AG04450 (cell line): ENCODE data around the gene CEP72. TPM values are rescaled to one million over a fixed set of nuclear protein-coding genes. Genes with fewer than 3 reads are reported as not detected.
A peak's percentile ranks its signal among the peaks of the same experiment; 100 is the strongest.

Experiments
- CTCF ChIA-PET: fragments of 300-600, 350-600 bp; formaldehyde crosslinking; extraction: SDS; loops from one replicate; lab custom pipeline; 2022; ENCODE audit warnings: antibody characterized with exemption, inconsistent platforms; lab: Charles Lee
- POLR2A ChIA-PET: fragments of 350-600 bp; formaldehyde crosslinking; extraction: SDS; loops from one replicate; lab custom pipeline; 2021; ENCODE audit warnings: antibody characterized with exemption, inconsistent platforms; lab: Yijun Ruan, JAX
- DNase-seq: peaks from one replicate; pipeline ENCODE4 v3.0.0-alpha.2; 2011; ENCODE audit warnings: low read depth, low spot score
- H3K27ac ChIP-seq: one replicate; pipeline ENCODE4 v1.5.1; 2012; ENCODE audit warnings: low read depth, low read length, control low read depth
- H3K27me3 ChIP-seq: one replicate; pipeline ENCODE4 v1.6.0; 2012; ENCODE audit warnings: low read length; ENCODE audit not compliant: control insufficient read depth, insufficient read depth
- H3K4me3 ChIP-seq: 2 replicates; pipeline ENCODE4 v1.5.1; 2011; ENCODE audit warnings: mild to moderate bottlenecking, low read depth, low read length, control low read depth
- H3K9me3 ChIP-seq: 2 replicates; pipeline ENCODE4 v1.5.1; 2012; ENCODE audit warnings: low read length; ENCODE audit not compliant: control insufficient read depth, insufficient read depth
- CTCF ChIP-seq: IDR thresholded peaks from 2 replicates; pipeline ENCODE4 v1.5.1; 2011; ENCODE audit warnings: low read depth, low read length, control low read depth, inconsistent platforms
- polyA plus RNA-seq: library from polyadenylated mRNA; depleted of rRNA; stranded (reverse); fragments of >200 nt; gene quantifications from 2 replicates; pipeline ENCODE4 v1.2.3, GENCODE V29; 2011

Gene CEP72
- polyA plus RNA-seq, 1 experiment: 0.66 TPM

GRCh38 chr5:652773-653350, 40.7 kb downstream of the CEP72 start:
- Histone ChIP-seq H3K4me3 (no peak overlapping the region), H3K27ac (no peak overlapping the region), H3K9me3 (peaks cover 9% of the 10 kb centered on the region), H3K27me3 (no peaks in the 10 kb centered on the region)
- ChIA-PET POLR2A (no interaction called here), CTCF (interaction anchor here (1.1 kb wide), 1 partner anchor 18 kb away, joined by 3 read pairs; no protein-coding TSS in a partner anchor)
- no peak for TF ChIP-seq CTCF
- DNase-seq: no peak

DNA sequence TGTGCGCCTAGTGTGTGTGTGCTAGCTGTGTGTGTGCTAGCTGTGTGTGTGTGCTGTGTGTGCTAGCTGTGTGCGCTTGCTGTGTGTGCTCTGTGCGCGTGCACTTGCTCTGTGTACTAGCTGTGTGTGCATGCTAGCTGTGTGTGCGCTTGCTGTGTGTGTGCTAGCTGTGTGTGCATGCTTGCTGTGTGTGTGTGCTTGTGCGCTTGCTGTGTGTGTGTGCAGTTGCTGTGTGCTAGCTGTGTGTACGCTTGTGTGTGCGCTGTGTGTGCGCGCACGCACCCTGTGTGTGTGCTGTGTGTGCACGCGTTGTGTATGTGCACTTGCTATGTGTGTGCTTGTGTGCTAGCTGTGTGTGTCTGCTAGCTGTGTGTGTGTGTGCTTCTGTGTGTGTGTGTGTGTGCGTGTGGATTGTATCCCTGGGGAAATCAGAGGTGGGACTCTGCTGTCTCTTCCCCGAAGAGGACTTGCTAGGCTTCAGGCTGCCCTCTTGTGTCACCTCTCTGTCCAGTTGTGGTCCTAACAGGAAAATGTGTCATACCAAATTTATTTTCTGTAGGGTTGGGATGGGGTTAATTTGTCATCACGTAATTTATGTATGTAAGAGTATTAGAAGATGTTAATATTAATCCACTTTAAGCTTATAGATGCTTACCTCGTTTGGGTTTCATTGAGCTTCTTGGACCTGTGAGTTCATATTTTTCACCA, 42.1 kb downstream of the CEP72 start:
- H3K27me3 ChIP-seq: no peaks in the 10 kb centered on the region
- no peak overlapping the region for H3K4me3 ChIP-seq
- CTCF ChIA-PET: interaction anchor here (1.0 to 3.9 kb wide), 2 partner anchors 18 to 249 kb away, joined by 3 to 15 read pairs; no protein-coding TSS in a partner anchor
- TF ChIP-seq CTCF: no peak
- POLR2A ChIA-PET: no interaction called here
- DNase-seq: no peak
- H3K27ac ChIP-seq: no peak overlapping the region
- H3K9me3 ChIP-seq: peaks cover 12% of the 10 kb centered on the region

DNA sequence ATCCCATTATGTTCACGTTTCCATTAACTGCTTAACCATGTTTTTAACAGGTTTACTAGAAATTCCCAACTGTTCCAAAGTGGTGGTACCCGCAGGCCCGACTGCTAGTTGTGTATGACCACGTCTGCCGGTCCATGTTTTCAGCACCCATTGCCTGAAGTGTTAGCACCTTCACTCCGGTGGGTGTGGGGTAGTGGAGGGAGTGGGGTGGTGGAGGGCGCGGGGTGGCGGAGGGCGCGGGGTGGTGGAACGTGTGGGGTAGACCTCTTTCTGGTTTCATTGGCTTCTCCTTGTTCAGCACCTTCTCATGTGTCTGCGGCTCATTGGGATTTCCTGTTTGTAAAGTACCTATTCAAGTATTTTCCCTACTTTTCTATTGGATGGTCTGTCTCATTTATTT, 43.3 kb downstream of the CEP72 start:
- POLR2A ChIA-PET: no interaction called here
- DNase-seq: no peak
- H3K9me3 ChIP-seq: peaks cover 19% of the 10 kb centered on the region
- no peaks in the 10 kb centered on the region for H3K27me3 ChIP-seq
- no peak for TF ChIP-seq CTCF
- no peak overlapping the region for H3K27ac ChIP-seq
- CTCF ChIA-PET: interaction anchor here (1.0 to 3.9 kb wide), 2 partner anchors 17 to 248 kb away, joined by 3 to 15 read pairs; no protein-coding TSS in a partner anchor
- H3K4me3 ChIP-seq: no peak overlapping the region

DNA sequence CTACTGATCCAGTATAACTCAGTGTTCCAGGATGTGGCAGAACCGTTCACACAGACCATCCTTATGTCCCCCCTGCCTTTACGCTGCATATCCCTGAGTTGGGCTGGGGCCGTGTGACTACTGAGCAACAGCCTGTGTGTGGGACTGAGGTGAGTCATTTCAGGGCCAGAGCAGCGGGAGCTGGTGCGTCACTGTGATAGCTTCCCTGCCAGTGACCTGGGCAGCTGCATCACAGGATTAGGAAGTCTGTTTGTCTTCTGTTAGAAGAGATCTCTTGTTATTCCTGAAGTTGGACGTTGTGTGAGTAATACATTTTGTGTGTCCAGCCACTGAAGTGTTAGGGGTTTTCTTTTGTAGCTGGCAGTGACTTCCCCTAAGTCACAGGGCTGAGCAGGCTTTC, 45.4 kb downstream of the CEP72 start:
- Histone ChIP-seq H3K27ac (peak overlapping the region; percentile 47), H3K4me3 (no peak overlapping the region), H3K27me3 (no peaks in the 10 kb centered on the region), H3K9me3 (peaks cover 31% of the 10 kb centered on the region)
- ChIA-PET POLR2A (no interaction called here), CTCF (interaction anchor here (1.4 to 3.9 kb wide), 2 partner anchors 13 to 14 kb away, joined by 4 to 15 read pairs; no protein-coding TSS in a partner anchor)
- DNase-seq: peak; percentile 34
- TF ChIP-seq CTCF: no peak

DNA sequence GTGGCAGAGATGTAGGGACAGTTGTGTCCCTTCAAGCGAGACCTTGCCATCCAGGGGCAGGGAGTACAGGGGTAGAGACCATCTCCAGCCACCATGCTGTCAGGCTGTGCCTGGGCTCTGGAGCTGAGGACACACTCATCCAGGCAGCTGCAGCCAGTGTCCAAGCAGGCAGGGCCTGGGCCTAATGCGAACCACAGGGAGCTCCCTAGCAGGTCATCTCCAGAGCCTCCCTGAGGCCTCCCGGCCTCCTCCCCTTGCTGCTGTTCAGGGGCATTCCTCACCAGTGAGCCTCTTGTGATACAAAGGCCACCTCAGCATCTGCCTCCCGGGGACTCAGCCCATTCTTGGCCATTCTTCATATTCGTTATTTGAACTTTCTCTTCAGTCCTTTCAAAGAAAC, 46.0 kb downstream of the CEP72 start:
- peaks cover 34% of the 10 kb centered on the region for H3K9me3 ChIP-seq
- H3K4me3 ChIP-seq: no peak overlapping the region
- H3K27ac ChIP-seq: peak overlapping the region; percentile 47
- H3K27me3 ChIP-seq: no peaks in the 10 kb centered on the region
- DNase-seq: no peak
- CTCF ChIA-PET: interaction anchor here (1.4 to 3.9 kb wide), 2 partner anchors 12 to 14 kb away, joined by 4 to 15 read pairs; no protein-coding TSS in a partner anchor
- TF ChIP-seq CTCF: no peak
- POLR2A ChIA-PET: no interaction called here
